Astrocyte (in vitro differentiated cells and primary cell): ENCODE measurements around the gene PLAC8. TPM values are rescaled to one million over a fixed set of nuclear protein-coding genes. Genes with fewer than 3 reads are reported as not detected.
"Not testable (repeated sequence)": the region's sequence is repeated elsewhere in the genome, so short reads cannot be mapped to it uniquely, and the experiment has no call there.

ENCODE experiments used
- DNase-seq: peaks from one replicate; pipeline ENCODE4 v3.0.0-alpha.2; 2010; ENCODE audit warnings: low read depth
- FAIRE-seq: peaks from 2 replicates; lab custom pipeline; 2011; peaks lifted over from hg19 to GRCh38; lab: Jason Lieb, UNC
- H2AFZ ChIP-seq: 2 replicates; pipeline ENCODE4 v1.6.0; 2012; ENCODE audit warnings: low read depth, low read length, inconsistent platforms
- H3K27ac ChIP-seq: 2 replicates; pipeline ENCODE4 v1.5.1; 2011; ENCODE audit warnings: low read depth, low read length, inconsistent platforms
- H3K27me3 ChIP-seq: 2 replicates; pipeline ENCODE4 v1.6.0; 2011; ENCODE audit warnings: low read length, inconsistent platforms; ENCODE audit not compliant: insufficient read depth
- H3K36me3 ChIP-seq: 2 replicates; pipeline ENCODE4 v1.5.1; 2011; ENCODE audit warnings: low read length, inconsistent platforms; ENCODE audit not compliant: insufficient read depth
- H3K4me1 ChIP-seq: 2 replicates; pipeline ENCODE4 v1.5.1; 2011; ENCODE audit warnings: low read length, inconsistent platforms; ENCODE audit not compliant: insufficient read depth
- H3K4me2 ChIP-seq: 2 replicates; pipeline ENCODE4 v1.6.0; 2012; ENCODE audit warnings: low read length, inconsistent platforms
- H3K4me3 ChIP-seq: 2 replicates; pipeline ENCODE4 v1.5.1; 2011; ENCODE audit warnings: low read depth, mild to moderate bottlenecking, low read length, inconsistent platforms; ENCODE audit not compliant: insufficient read depth
- H3K79me2 ChIP-seq: 2 replicates; pipeline ENCODE4 v1.6.0; 2012; ENCODE audit warnings: mild to moderate bottlenecking, low read length, inconsistent platforms; ENCODE audit not compliant: insufficient read depth
- H3K9ac ChIP-seq: 2 replicates; pipeline ENCODE4 v1.6.0; 2012; ENCODE audit warnings: mild to moderate bottlenecking, low read length, inconsistent platforms
- H3K9me3 ChIP-seq: 2 replicates; pipeline ENCODE4 v1.5.1; 2012; ENCODE audit warnings: low read depth, mild to moderate bottlenecking, low read length, inconsistent platforms; ENCODE audit not compliant: insufficient read depth
- H4K20me1 ChIP-seq: 2 replicates; pipeline ENCODE4 v1.6.0; 2012; ENCODE audit warnings: low read length, inconsistent platforms; ENCODE audit not compliant: insufficient read depth
- H3K27ac Mint-ChIP-seq: one replicate; pipeline ENCODE4 v1.8.0; 2021; ENCODE audit warnings: mild to moderate bottlenecking, mixed read lengths; ENCODE audit not compliant: unreplicated experiment
- H3K27me3 Mint-ChIP-seq: one replicate; pipeline ENCODE4 v1.8.0; 2021; ENCODE audit warnings: low read depth, mixed read lengths; ENCODE audit not compliant: unreplicated experiment
- H3K36me3 Mint-ChIP-seq: one replicate; pipeline ENCODE4 v1.8.0; 2021; ENCODE audit warnings: low read depth, mixed read lengths; ENCODE audit not compliant: unreplicated experiment
- H3K4me1 Mint-ChIP-seq: one replicate; pipeline ENCODE4 v1.8.0; 2021; ENCODE audit warnings: low read depth, mixed read lengths; ENCODE audit not compliant: unreplicated experiment
- H3K4me3 Mint-ChIP-seq: one replicate; pipeline ENCODE4 v1.8.0; 2021; ENCODE audit warnings: mild to moderate bottlenecking, moderate library complexity, mixed read lengths; ENCODE audit not compliant: unreplicated experiment
- H3K9me3 Mint-ChIP-seq: one replicate; pipeline ENCODE4 v1.8.0; 2021; ENCODE audit warnings: mild to moderate bottlenecking, mixed read lengths; ENCODE audit not compliant: unreplicated experiment
- CTCF ChIP-seq: IDR thresholded peaks from 2 replicates; pipeline ENCODE4 v1.5.1; 2011; ENCODE audit warnings: low read depth, mild to moderate bottlenecking, inconsistent platforms, low read length, moderate library complexity; ENCODE audit not compliant: insufficient read depth
- EZH2 ChIP-seq: IDR thresholded peaks from 2 replicates; pipeline ENCODE4 v1.6.1; 2012; ENCODE audit warnings: mild to moderate bottlenecking, low read length, inconsistent platforms; ENCODE audit not compliant: insufficient read depth
- total RNA-seq: library from RNA; stranded (reverse); gene quantifications from 2 replicates; pipeline ENCODE4 v1.2.1, GENCODE V29; 2021

PLAC8 gene
- total RNA-seq, 1 donor from 2014 or later = 27.8 TPM

- H3K27me3 ChIP-seq = no peaks in the 10 kb centered on the region
- H3K4me1 ChIP-seq = no peaks in the 10 kb centered on the region
- H3K9me3 ChIP-seq = no peaks in the 10 kb centered on the region
- Mint-ChIP-seq H3K27ac (no peak overlapping the region), H3K4me1 (peaks cover 11% of the 10 kb centered on the region), H3K4me3 (no peak overlapping the region), H3K27me3 (no peaks in the 10 kb centered on the region), H3K9me3 (no peaks in the 10 kb centered on the region), H3K36me3 (peaks cover 14% of the 10 kb centered on the region)
- no peak overlapping the region for H3K4me3 ChIP-seq
- DNase-seq (peak; percentile 77), FAIRE-seq (peak; percentile 84)
- H2AFZ ChIP-seq = no peak overlapping the region
- no peak overlapping the region for H3K9ac ChIP-seq
- H3K27ac ChIP-seq = peak overlapping the region; percentile 4
- no peaks in the 10 kb centered on the region for H3K79me2 ChIP-seq
- peaks cover 13% of the 10 kb centered on the region for H3K36me3 ChIP-seq
- TF ChIP-seq CTCF = no peak
- no peak for TF ChIP-seq EZH2
- peak overlapping the region; percentile 21 for H3K4me2 ChIP-seq
- no peaks in the 10 kb centered on the region for H4K20me1 ChIP-seq
These were observed 39.0 kb downstream of the PLAC8 start for GRCh38 chr4:83075311-83076095.

- not testable (repeated sequence) for H2AFZ ChIP-seq, H3K4me2 ChIP-seq, H3K9ac ChIP-seq
These were observed 39.7 kb downstream of the PLAC8 start for GRCh38 chr4:83074783-83075182.

GRCh38 chr4:83074086-83074704 lies 40.3 kb downstream of the PLAC8 start:
- H3K9me3 ChIP-seq = no peaks in the 10 kb centered on the region
- no peak overlapping the region for H3K9ac ChIP-seq
- H3K36me3 ChIP-seq = peaks cover 13% of the 10 kb centered on the region
- peak; percentile 92 for FAIRE-seq
- H3K27ac ChIP-seq = no peak overlapping the region
- no peak overlapping the region for H3K27ac Mint-ChIP-seq
- no peaks in the 10 kb centered on the region for H3K27me3 ChIP-seq
- H3K9me3 Mint-ChIP-seq = no peaks in the 10 kb centered on the region
- H3K4me1 ChIP-seq = no peaks in the 10 kb centered on the region
- H4K20me1 ChIP-seq = no peaks in the 10 kb centered on the region
- peak; percentile 67 for DNase-seq
- H3K36me3 Mint-ChIP-seq = peaks cover 13% of the 10 kb centered on the region
- H3K27me3 Mint-ChIP-seq = no peaks in the 10 kb centered on the region
- no peak overlapping the region for H3K4me3 ChIP-seq
- no peaks in the 10 kb centered on the region for H3K79me2 ChIP-seq
- H3K4me1 Mint-ChIP-seq = peaks cover 11% of the 10 kb centered on the region
- no peak overlapping the region for H3K4me3 Mint-ChIP-seq
- TF ChIP-seq CTCF (peak; percentile 89), EZH2 (no peak)
- H3K4me2 ChIP-seq = no peak overlapping the region
- H2AFZ ChIP-seq = no peak overlapping the region

More at GRCh38 chr4:83074783-83075182, 39.7 kb downstream of the PLAC8 start:
- not testable (repeated sequence) for H3K4me1 ChIP-seq, FAIRE-seq, H3K9me3 Mint-ChIP-seq, H3K9me3 ChIP-seq, DNase-seq, H4K20me1 ChIP-seq, H3K27ac Mint-ChIP-seq, H3K4me3 Mint-ChIP-seq, H3K27me3 Mint-ChIP-seq, H3K27ac ChIP-seq, H3K27me3 ChIP-seq, H3K79me2 ChIP-seq, H3K4me3 ChIP-seq
- peaks cover 13% of the 10 kb centered on the region for H3K36me3 ChIP-seq
- Mint-ChIP-seq H3K4me1 (peaks cover 11% of the 10 kb centered on the region), H3K36me3 (peaks cover 16% of the 10 kb centered on the region)
